Activated CD4-positive, alpha-beta memory T cell treated with anti-CD3 and anti-CD28 coated beads, Interleukin-2, amount 10 ng/mL, durations not matched to agents 7 days and 5 days (primary cell): ENCODE data around the gene CASQ1. TPM values are rescaled to one million over a fixed set of nuclear protein-coding genes. Genes with fewer than 3 reads are reported as not detected.
A peak's percentile ranks its signal among the peaks of the same experiment; 100 is the strongest.

Experiments used
- CTCF ChIA-PET: fragments of 350-600 bp; sonication (Branson Sonifier 250); formaldehyde crosslinking; loops from one replicate; lab custom pipeline; 2021; ENCODE audit warnings: antibody characterized with exemption, inconsistent platforms; lab: Charles Lee
- POLR2A ChIA-PET: fragments of 350-600 bp; sonication (Branson Sonifier 250); formaldehyde crosslinking; loops from one replicate; lab custom pipeline; 2021; ENCODE audit warnings: antibody characterized with exemption; lab: Charles Lee
- DNase-seq: peaks from one replicate; pipeline ENCODE4 v3.0.0-alpha.2; 2020
- H3K27ac Mint-ChIP-seq: one replicate; pipeline ENCODE4 v1.8.0; 2021; ENCODE audit warnings: mild to moderate bottlenecking, mixed read lengths
- H3K27me3 Mint-ChIP-seq: one replicate; pipeline ENCODE4 v1.8.0; 2021; ENCODE audit warnings: mixed read lengths
- H3K36me3 Mint-ChIP-seq: one replicate; pipeline ENCODE4 v1.8.0; 2021; ENCODE audit warnings: low read depth, mixed read lengths
- H3K4me1 Mint-ChIP-seq: one replicate; pipeline ENCODE4 v1.8.0; 2021; ENCODE audit warnings: mixed read lengths
- H3K4me3 Mint-ChIP-seq: one replicate; pipeline ENCODE4 v1.8.0; 2021; ENCODE audit warnings: mild to moderate bottlenecking, mixed read lengths
- H3K9me3 Mint-ChIP-seq: one replicate; pipeline ENCODE4 v1.8.0; 2021; ENCODE audit warnings: mixed read lengths
- total RNA-seq, 2 experiments: library from RNA; stranded (reverse); gene quantifications; one replicate each; pipeline ENCODE4 v1.2.3, GENCODE V29; 2021

Gene CASQ1
- total RNA-seq, 2 experiments from 2014 or later = 0.35 TPM; not detected in 1

DNA sequence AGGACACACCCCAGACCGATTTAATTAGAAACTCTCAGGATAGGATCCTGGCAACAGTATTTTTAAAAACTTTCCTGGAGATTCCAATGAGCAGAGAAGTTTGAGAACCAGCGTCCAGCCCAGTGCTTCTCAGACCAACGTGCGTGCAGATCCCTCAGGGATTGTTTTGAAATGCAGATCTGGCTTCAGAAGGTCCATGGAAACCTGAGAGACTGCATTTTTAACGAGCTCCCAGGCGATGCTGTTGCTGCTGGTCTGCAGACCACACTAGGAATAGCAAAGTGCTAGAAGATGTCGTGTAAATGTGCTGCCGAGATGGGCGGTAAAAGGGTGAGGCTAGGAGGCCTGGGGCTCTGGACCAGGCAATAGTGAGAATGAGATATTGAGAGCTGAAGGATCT is 18.4 kb upstream of the CASQ1 start:
- H3K36me3 Mint-ChIP-seq = no peaks in the 10 kb centered on the region
- ChIA-PET CTCF (no interaction called here), POLR2A (no interaction called here)

DNA sequence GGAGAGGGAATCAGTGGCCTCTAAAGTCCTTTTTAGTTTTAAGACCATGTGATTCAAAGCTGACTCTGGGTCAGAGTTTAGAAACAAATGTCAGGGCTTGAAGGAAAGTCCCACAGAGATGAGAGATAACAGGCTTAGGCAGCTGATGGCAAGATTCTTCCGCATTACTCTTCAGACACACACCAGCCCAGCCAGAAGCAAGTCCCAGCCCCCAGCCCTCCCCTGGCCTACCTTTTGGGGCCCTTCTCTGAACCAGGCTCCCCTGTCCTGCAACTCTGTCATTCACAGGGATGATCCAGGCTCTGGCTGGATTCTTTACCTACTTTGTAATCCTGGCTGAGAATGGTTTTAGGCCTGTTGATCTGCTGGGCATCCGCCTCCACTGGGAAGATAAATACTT is 13.1 kb upstream of the CASQ1 start:
- H3K27ac Mint-ChIP-seq = no peak overlapping the region
- H3K9me3 Mint-ChIP-seq = no peaks in the 10 kb centered on the region
- ChIA-PET POLR2A (no interaction called here), CTCF (no interaction called here)
- H3K36me3 Mint-ChIP-seq = no peaks in the 10 kb centered on the region
- no peak overlapping the region for H3K4me3 Mint-ChIP-seq
- DNase-seq = no peak
- peaks cover 4% of the 10 kb centered on the region for H3K4me1 Mint-ChIP-seq
- H3K27me3 Mint-ChIP-seq = peaks cover 39% of the 10 kb centered on the region

More for the DNA sequence above, 18.4 kb upstream of the CASQ1 start:
- DNase-seq = no peak
- no peaks in the 10 kb centered on the region for H3K9me3 Mint-ChIP-seq
- peaks cover 46% of the 10 kb centered on the region for H3K27me3 Mint-ChIP-seq
- no peak overlapping the region for H3K27ac Mint-ChIP-seq
- H3K4me3 Mint-ChIP-seq = no peak overlapping the region
- H3K4me1 Mint-ChIP-seq = peaks cover 12% of the 10 kb centered on the region

DNA sequence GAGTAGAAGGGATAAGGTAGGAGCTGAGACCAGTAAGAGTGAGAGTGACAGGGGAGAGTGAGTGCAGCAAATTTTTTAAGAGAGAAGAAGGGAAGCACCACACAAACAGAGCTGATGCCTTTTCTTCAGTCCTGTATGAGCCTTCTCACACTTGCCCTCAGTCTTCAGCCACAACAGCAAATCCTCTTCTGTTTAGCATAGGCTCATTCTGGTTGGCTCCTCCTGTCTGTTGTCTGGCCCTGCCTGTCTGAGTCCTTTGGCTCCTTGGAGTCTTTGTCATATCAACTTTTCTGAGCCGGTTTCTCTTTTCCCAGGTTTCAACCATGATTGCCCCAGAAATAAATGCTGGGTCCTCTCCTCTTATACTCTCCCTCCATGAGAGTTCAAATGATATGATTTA is 12.7 kb upstream of the CASQ1 start:
- H3K27me3 Mint-ChIP-seq = peaks cover 35% of the 10 kb centered on the region
- no peak overlapping the region for H3K4me3 Mint-ChIP-seq
- peaks cover 4% of the 10 kb centered on the region for H3K4me1 Mint-ChIP-seq
- ChIA-PET POLR2A (no interaction called here), CTCF (no interaction called here)
- H3K9me3 Mint-ChIP-seq = no peaks in the 10 kb centered on the region
- no peak overlapping the region for H3K27ac Mint-ChIP-seq
- DNase-seq = no peak
- no peaks in the 10 kb centered on the region for H3K36me3 Mint-ChIP-seq

DNA sequence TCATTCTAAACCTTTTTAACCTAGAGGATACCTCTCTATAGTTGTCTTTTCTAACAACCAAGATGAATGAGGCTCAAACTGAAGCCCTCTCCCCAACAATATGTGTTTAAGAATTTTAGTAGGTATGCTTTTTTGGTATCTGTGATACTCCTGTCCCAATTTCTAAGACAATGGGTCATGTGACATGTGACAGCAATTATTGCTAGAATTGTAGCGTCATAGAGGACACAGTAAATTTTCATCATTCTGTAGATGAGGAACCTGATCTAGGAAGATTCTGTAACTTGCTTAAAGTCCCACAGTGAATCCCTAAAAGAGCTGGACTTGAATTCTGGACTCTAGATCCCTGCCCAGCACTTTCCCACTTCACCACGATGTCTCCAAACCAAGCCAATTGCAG is 11.6 kb upstream of the CASQ1 start:
- POLR2A ChIA-PET = no interaction called here
- Mint-ChIP-seq H3K36me3 (no peaks in the 10 kb centered on the region), H3K9me3 (no peaks in the 10 kb centered on the region), H3K27me3 (peaks cover 30% of the 10 kb centered on the region), H3K27ac (no peak overlapping the region), H3K4me1 (peaks cover under 1% of the 10 kb centered on the region), H3K4me3 (no peak overlapping the region)
- CTCF ChIA-PET = interaction anchor here (0.6 kb wide), 1 partner anchor 132 kb away, joined by 3 read pairs; no protein-coding TSS in a partner anchor
- no peak for DNase-seq

DNA sequence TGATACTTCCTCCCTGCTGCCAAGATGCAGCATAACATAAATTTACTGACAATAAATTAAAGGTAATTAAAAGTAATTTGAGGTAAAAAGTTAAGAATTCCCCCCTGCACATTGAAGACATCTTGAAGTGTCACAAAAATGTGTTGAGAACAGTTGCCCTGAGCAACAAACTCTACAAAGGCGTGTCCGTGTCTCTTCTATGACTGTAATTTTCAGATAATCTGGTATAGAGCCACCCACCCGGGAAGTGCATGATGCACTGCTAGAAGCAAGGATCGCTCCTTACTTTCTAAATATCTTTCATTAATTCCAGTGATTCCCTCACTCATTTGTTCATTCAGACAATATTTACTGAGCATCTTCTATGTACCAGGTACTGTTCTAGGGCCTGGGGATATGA is 11.0 kb upstream of the CASQ1 start:
- DNase-seq = no peak
- ChIA-PET POLR2A (no interaction called here), CTCF (no interaction called here)
- Mint-ChIP-seq H3K4me3 (no peak overlapping the region), H3K9me3 (no peaks in the 10 kb centered on the region), H3K4me1 (no peaks in the 10 kb centered on the region), H3K36me3 (no peaks in the 10 kb centered on the region), H3K27ac (no peak overlapping the region), H3K27me3 (peaks cover 29% of the 10 kb centered on the region)

DNA sequence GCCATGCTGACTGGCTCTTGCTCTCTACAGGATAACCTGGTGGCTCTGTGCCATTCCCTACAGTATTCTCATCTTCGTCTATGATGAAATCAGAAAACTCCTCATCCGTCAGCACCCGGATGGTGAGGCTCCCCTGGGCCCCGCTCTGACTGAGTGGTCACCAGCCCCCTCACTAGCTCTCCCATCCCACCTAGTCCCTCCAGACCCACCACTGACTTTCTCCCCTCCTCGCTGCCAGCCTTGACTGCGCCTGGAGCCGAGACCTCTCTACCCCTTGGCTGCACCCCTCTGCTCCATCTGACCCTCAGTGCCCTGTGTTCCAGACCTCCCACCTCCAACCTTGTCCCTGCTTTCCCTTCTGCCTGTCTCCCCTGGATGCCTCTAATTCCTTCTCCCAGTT is 4.1 kb upstream of the CASQ1 start:
- Mint-ChIP-seq H3K27ac (no peak overlapping the region), H3K36me3 (no peaks in the 10 kb centered on the region), H3K9me3 (no peaks in the 10 kb centered on the region), H3K4me1 (no peaks in the 10 kb centered on the region), H3K4me3 (no peak overlapping the region), H3K27me3 (peaks cover 12% of the 10 kb centered on the region)
- ChIA-PET POLR2A (no interaction called here), CTCF (no interaction called here)
- DNase-seq = no peak

DNA sequence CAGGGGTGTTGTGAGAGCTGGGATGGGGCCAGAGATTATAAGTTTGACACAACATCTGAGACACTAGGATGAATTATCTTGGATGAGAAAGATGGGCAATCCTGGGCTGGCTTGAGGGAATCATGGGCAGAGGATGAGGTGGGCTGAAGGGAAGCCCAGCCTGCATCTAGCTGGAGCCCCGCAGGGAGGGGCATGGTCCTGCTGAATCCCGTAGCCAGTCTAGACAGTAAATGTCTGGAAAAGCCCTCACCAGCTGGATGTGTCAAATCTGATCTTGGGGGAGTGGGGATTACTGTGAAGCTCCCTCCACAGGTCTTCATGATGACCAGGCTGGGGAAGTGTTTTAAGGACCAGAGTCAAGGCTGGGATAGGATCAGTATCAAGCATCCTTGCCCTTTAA is 3.6 kb upstream of the CASQ1 start:
- Mint-ChIP-seq H3K27ac (no peak overlapping the region), H3K27me3 (peaks cover 10% of the 10 kb centered on the region), H3K4me3 (no peak overlapping the region), H3K4me1 (no peaks in the 10 kb centered on the region), H3K36me3 (no peaks in the 10 kb centered on the region), H3K9me3 (no peaks in the 10 kb centered on the region)
- ChIA-PET POLR2A (no interaction called here), CTCF (no interaction called here)
- DNase-seq = no peak

DNA sequence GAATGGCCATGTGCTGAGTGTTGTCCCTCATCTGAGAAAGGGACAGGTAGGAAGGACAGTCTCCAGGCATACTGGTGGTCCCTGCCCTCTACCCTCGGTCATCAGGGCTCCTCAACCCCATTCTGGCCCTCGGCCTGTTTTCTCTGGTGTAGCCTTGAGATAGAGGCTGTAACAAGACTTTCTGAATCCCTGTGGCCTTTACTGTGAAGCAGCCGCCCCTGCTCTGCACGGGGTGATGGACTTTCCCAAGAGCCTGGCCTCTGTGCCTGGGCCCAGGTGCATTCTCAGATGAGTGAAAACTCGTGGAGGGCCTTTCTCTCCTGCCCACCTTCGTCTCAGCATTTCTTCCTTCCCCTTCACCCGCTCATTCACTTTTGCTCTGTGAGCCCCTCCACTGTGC is 3.0 kb upstream of the CASQ1 start:
- CTCF ChIA-PET = interaction anchor here (2.0 kb wide), 1 partner anchor 65 kb away, joined by 5 read pairs; no protein-coding TSS in a partner anchor
- no peak overlapping the region for H3K27ac Mint-ChIP-seq
- no peaks in the 10 kb centered on the region for H3K4me1 Mint-ChIP-seq
- POLR2A ChIA-PET = no interaction called here
- no peaks in the 10 kb centered on the region for H3K9me3 Mint-ChIP-seq
- no peaks in the 10 kb centered on the region for H3K36me3 Mint-ChIP-seq
- no peak overlapping the region for H3K4me3 Mint-ChIP-seq
- no peak for DNase-seq
- H3K27me3 Mint-ChIP-seq = peaks cover 6% of the 10 kb centered on the region

DNA sequence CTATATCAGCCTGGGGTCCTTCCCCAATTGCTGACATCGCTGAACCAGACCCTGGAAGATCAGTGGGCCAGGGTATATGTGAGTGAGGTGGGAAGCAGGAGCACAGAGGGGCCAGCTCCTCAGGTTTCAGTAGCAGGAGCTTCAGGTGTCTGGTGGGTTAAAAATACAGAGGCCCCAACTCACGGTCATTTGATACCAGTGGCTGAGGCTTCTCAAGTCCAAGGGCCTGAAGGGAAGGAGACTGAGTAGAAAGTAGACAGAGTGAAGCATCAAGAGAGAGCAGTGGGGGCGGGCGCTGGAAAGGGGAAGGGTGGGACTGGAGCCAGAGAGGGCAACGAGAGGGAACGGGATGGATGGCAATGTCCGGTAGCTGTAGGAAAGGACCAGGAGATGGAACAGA is 2.0 kb upstream of the CASQ1 start:
- no peaks in the 10 kb centered on the region for H3K36me3 Mint-ChIP-seq
- no peak overlapping the region for H3K4me3 Mint-ChIP-seq
- DNase-seq = no peak
- peaks cover 6% of the 10 kb centered on the region for H3K27me3 Mint-ChIP-seq
- POLR2A ChIA-PET = no interaction called here
- CTCF ChIA-PET = interaction anchor here (2.0 to 5.5 kb wide), 2 partner anchors 64 to 102 kb away, joined by 5 to 68 read pairs; no protein-coding TSS in a partner anchor
- no peaks in the 10 kb centered on the region for H3K9me3 Mint-ChIP-seq
- no peaks in the 10 kb centered on the region for H3K4me1 Mint-ChIP-seq
- H3K27ac Mint-ChIP-seq = no peak overlapping the region

DNA sequence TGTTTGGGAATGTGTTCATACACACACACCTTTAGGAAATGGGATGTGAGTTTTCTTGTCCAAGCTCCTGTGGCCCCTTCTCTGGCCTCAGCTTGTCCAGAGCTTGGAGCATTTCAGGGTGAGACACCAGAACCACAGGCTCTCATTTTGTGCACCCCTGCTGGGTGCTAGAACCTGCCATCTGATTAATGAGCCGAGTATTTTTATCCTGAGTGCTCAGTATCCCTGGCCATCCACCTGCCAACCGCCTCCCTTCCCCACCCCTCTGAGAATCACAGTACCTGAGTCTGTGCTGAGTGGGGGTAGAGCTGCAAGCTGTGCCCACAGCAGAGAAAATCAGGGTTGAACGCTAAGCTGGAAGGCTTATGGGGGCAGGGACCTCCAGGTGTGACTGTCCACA is 1.4 kb downstream of the CASQ1 start:
- no peak overlapping the region for H3K4me3 Mint-ChIP-seq
- ChIA-PET POLR2A (interaction anchor here (1.6 kb wide), 1 partner anchor 100 kb away, joined by 8 read pairs; no protein-coding TSS in a partner anchor), CTCF (interaction anchor here (0.6 to 5.5 kb wide), 4 partner anchors 61 to 99 kb away, joined by 3 to 68 read pairs (median 20); no protein-coding TSS in a partner anchor)
- peaks cover 4% of the 10 kb centered on the region for H3K27me3 Mint-ChIP-seq
- H3K27ac Mint-ChIP-seq = no peak overlapping the region
- H3K9me3 Mint-ChIP-seq = no peaks in the 10 kb centered on the region
- no peaks in the 10 kb centered on the region for H3K4me1 Mint-ChIP-seq
- DNase-seq = no peak
- no peaks in the 10 kb centered on the region for H3K36me3 Mint-ChIP-seq

DNA sequence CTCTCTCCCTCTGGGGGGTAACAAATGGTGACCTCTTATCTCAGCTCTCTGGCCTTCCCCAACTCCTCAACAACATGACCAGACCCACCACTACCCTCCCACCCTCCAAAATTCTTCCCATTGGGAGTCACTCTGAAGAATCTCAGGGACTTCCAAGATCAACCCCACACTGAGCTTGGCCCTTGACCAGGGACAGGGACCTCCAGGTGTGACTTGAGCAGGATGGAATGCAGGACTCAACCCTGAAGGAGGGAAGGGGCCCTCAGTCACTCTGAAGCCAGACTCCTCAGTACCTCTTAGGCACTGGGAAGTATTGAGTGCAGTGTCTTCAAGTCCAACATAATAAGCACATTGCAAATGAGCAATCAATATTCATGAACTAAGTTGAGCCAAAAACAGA is 1.9 kb downstream of the CASQ1 start:
- ChIA-PET POLR2A (interaction anchor here (1.6 kb wide), 1 partner anchor 99 kb away, joined by 8 read pairs; no protein-coding TSS in a partner anchor), CTCF (interaction anchor here (0.6 to 5.5 kb wide), 4 partner anchors 60 to 98 kb away, joined by 3 to 68 read pairs (median 20); no protein-coding TSS in a partner anchor)
- peaks cover 4% of the 10 kb centered on the region for H3K27me3 Mint-ChIP-seq
- H3K4me1 Mint-ChIP-seq = no peaks in the 10 kb centered on the region
- DNase-seq = no peak
- no peaks in the 10 kb centered on the region for H3K9me3 Mint-ChIP-seq
- no peak overlapping the region for H3K4me3 Mint-ChIP-seq
- H3K27ac Mint-ChIP-seq = no peak overlapping the region
- H3K36me3 Mint-ChIP-seq = no peaks in the 10 kb centered on the region

DNA sequence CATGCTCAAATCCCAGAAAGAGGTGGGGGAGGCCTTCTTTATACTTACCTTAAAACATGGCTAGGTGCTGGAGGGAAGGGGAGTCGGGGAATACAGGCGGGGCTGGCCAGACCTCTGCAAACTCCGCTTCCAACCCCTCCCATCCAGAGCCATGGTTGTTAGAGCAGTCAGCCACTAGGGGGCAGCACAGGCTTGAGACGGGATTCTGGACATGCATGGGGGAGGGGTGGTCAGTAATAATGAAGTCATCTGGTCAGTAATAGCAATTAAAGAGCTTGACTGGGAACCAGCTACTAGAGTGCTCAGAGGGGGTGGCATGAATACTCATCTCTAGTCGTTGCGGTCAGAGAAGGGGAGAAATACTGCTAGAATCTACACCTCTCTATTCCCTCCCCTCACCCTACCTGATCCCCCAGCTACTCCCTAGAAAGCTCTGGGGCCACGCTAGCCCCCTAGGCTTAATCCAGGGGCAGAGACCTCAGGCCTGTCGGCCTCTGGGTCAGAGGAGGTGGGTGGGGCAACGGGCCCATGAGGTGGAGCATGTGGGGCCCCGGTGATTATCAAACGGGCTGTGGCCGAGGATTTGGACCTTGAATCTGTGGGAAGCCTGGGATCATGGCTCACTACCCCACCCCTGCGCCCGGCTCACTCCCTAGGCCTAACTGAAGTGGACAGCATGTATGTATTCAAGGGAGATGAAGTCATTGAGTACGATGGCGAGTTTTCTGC is 2.9 kb downstream of the CASQ1 start:
- ChIA-PET CTCF (interaction anchor here (0.6 to 5.5 kb wide), 11 partner anchors 8 to 186 kb away, joined by 3 to 68 read pairs (median 5); partner anchors contain the start of gene PEX19), POLR2A (interaction anchor here (0.6 to 1.6 kb wide), 2 partner anchors 59 to 98 kb away, joined by 3 to 8 read pairs; no protein-coding TSS in a partner anchor)
- H3K4me1 Mint-ChIP-seq = no peaks in the 10 kb centered on the region
- peak; percentile 81 for DNase-seq
- H3K27ac Mint-ChIP-seq = no peak overlapping the region
- H3K4me3 Mint-ChIP-seq = no peak overlapping the region
- peaks cover 2% of the 10 kb centered on the region for H3K27me3 Mint-ChIP-seq
- no peaks in the 10 kb centered on the region for H3K9me3 Mint-ChIP-seq
- no peaks in the 10 kb centered on the region for H3K36me3 Mint-ChIP-seq

DNA sequence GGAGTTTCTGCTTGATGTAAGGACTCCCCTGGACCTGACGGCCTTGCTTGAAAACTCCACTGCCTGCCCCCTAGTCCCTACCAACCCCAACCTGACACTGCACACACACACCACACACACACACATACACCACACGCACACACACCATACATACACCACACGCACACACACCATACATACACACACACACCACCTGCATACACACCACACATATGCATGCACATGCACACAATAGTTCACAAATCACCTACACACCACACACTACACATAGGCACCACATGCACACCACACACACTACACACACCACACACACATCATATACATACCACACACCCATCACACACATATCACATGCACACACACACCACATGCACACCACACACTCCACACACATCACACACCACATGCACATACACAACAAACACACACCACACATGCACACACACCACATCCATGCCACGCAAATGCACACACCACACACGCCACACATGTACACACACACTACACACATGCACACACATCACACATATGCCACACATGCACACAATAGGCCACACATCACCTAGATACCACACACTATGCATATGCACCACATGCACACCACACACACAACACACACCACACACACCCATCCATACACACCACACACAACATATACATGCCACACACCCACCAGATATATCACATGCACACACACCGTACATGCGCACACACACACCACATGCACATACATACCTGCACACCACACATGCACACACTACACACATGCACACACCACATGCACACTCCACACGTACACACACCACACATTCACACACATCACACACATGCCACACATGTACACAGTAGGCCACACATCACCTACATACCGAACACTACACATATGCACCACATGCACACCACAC is 3.7 kb downstream of the CASQ1 start:
- no peaks in the 10 kb centered on the region for H3K4me1 Mint-ChIP-seq
- no peak overlapping the region for H3K4me3 Mint-ChIP-seq
- H3K9me3 Mint-ChIP-seq = no peaks in the 10 kb centered on the region
- ChIA-PET CTCF (interaction anchor here (0.6 to 5.5 kb wide), 12 partner anchors 7 to 185 kb away, joined by 3 to 68 read pairs (median 5); partner anchors contain the start of gene PEX19), POLR2A (interaction anchor here (0.6 kb wide), 1 partner anchor 58 kb away, joined by 3 read pairs; no protein-coding TSS in a partner anchor)
- no peak overlapping the region for H3K27ac Mint-ChIP-seq
- H3K27me3 Mint-ChIP-seq = peaks cover 2% of the 10 kb centered on the region
- DNase-seq = no peak
- H3K36me3 Mint-ChIP-seq = no peaks in the 10 kb centered on the region
